ENCODE measurements around the gene AHCTF1. TPM values are rescaled to one million over a fixed set of nuclear protein-coding genes. Genes with fewer than 3 reads are reported as not detected.
A peak's percentile ranks its signal among the peaks of the same experiment; 100 is the strongest.

The AHCTF1 gene
- total and polyA plus RNA-seq, 2 donors (not counting 1 experiment from before 2014, with no cell fraction given), result 15.8 to 30.6 TPM

- TF ChIP-seq CTCF (conservative IDR thresholded peaks at IDR 0.05 in 1 of 2, IDR thresholded peaks at IDR 0.05 in 1 of 2; ENCODE audit: low read depth in 1 of 2, low read length in 2 of 2), result no peak
- no peak for TF ChIP-seq EZH2 (IDR thresholded peaks at IDR 0.05; ENCODE audit: low read length, missing control alignments)
- no peaks in the 10 kb centered on the region for H3K9me3 ChIP-seq (ENCODE audit: control insufficient read depth, insufficient read depth, low read depth, low read length)
- no peak overlapping the region for H3K9ac ChIP-seq (ENCODE audit: insufficient read depth, low read length)
- no peak overlapping the region for H3K4me2 ChIP-seq (ENCODE audit: extremely low read depth, insufficient read depth, low read length)
- no peaks in the 10 kb centered on the region for H3K4me1 ChIP-seq (ENCODE audit: control insufficient read depth, extremely low read depth, insufficient read depth, low read length)
- DNase-seq (ENCODE audit: low read depth in 2 of 2), result no peak
- H3K79me2 ChIP-seq (ENCODE audit: control insufficient read depth, insufficient read depth, low read length), result no peaks in the 10 kb centered on the region
- H3K4me3 ChIP-seq (replicated peaks in 1 of 4; ENCODE audit: control extremely low read depth in 1 of 4, insufficient read depth in 1 of 4, low read depth in 3 of 4, low read length in 4 of 4), result no peak overlapping the region
- no peaks in the 10 kb centered on the region for H3K27me3 ChIP-seq (ENCODE audit: control insufficient read depth, insufficient read depth, low read length)
- H3K27ac ChIP-seq (ENCODE audit: insufficient read depth, low read length), result no peak overlapping the region
- H2AFZ ChIP-seq (ENCODE audit: low read length), result no peak overlapping the region
- H3K36me3 ChIP-seq (ENCODE audit: control insufficient read depth, insufficient read depth, low read length), result no peaks in the 10 kb centered on the region
- no peaks in the 10 kb centered on the region for H4K20me1 ChIP-seq (ENCODE audit: control insufficient read depth, extremely low read depth, insufficient read depth, low read length)
These were observed 34.8 kb upstream of the AHCTF1 start for GRCh38 chr1:246966502-246966901.

- no peak for TF ChIP-seq EZH2 (IDR thresholded peaks at IDR 0.05; ENCODE audit: low read length, missing control alignments)
- TF ChIP-seq CTCF (conservative IDR thresholded peaks at IDR 0.05 in 1 of 2, IDR thresholded peaks at IDR 0.05 in 1 of 2; ENCODE audit: low read depth in 1 of 2, low read length in 2 of 2), result peak in 1 of 2 donors; percentile 15
- H3K9ac ChIP-seq (ENCODE audit: insufficient read depth, low read length), result no peak overlapping the region
- H3K27ac ChIP-seq (ENCODE audit: insufficient read depth, low read length), result no peak overlapping the region
- H3K36me3 ChIP-seq (ENCODE audit: control insufficient read depth, insufficient read depth, low read length), result no peaks in the 10 kb centered on the region
- H3K4me2 ChIP-seq (ENCODE audit: extremely low read depth, insufficient read depth, low read length), result no peak overlapping the region
- peak in 1 of 2 donors; percentile 66 for DNase-seq (ENCODE audit: low read depth in 2 of 2)
- H4K20me1 ChIP-seq (ENCODE audit: control insufficient read depth, extremely low read depth, insufficient read depth, low read length), result no peaks in the 10 kb centered on the region
- H2AFZ ChIP-seq (ENCODE audit: low read length), result no peak overlapping the region
- H3K4me1 ChIP-seq (ENCODE audit: control insufficient read depth, extremely low read depth, insufficient read depth, low read length), result no peaks in the 10 kb centered on the region
- no peak overlapping the region for H3K4me3 ChIP-seq (replicated peaks in 1 of 4; ENCODE audit: control extremely low read depth in 1 of 4, insufficient read depth in 1 of 4, low read depth in 3 of 4, low read length in 4 of 4)
- H3K27me3 ChIP-seq (ENCODE audit: control insufficient read depth, insufficient read depth, low read length), result no peaks in the 10 kb centered on the region
- H3K79me2 ChIP-seq (ENCODE audit: control insufficient read depth, insufficient read depth, low read length), result no peaks in the 10 kb centered on the region
- no peaks in the 10 kb centered on the region for H3K9me3 ChIP-seq (ENCODE audit: control insufficient read depth, insufficient read depth, low read depth, low read length)
These were observed 28.4 kb upstream of the AHCTF1 start for GRCh38 chr1:246959944-246960693.

- no peaks in the 10 kb centered on the region for H4K20me1 ChIP-seq (ENCODE audit: control insufficient read depth, extremely low read depth, insufficient read depth, low read length)
- no peaks in the 10 kb centered on the region for H3K27me3 ChIP-seq (ENCODE audit: control insufficient read depth, insufficient read depth, low read length)
- no peaks in the 10 kb centered on the region for H3K9me3 ChIP-seq (ENCODE audit: control insufficient read depth, insufficient read depth, low read depth, low read length)
- H3K9ac ChIP-seq (ENCODE audit: insufficient read depth, low read length), result no peak overlapping the region
- H3K36me3 ChIP-seq (ENCODE audit: control insufficient read depth, insufficient read depth, low read length), result no peaks in the 10 kb centered on the region
- no peaks in the 10 kb centered on the region for H3K79me2 ChIP-seq (ENCODE audit: control insufficient read depth, insufficient read depth, low read length)
- H3K4me1 ChIP-seq (ENCODE audit: control insufficient read depth, extremely low read depth, insufficient read depth, low read length), result no peaks in the 10 kb centered on the region
- peak in 1 of 2 donors; percentile 33 for DNase-seq (ENCODE audit: low read depth in 2 of 2)
- H3K4me2 ChIP-seq (ENCODE audit: extremely low read depth, insufficient read depth, low read length), result no peak overlapping the region
- no peak overlapping the region for H2AFZ ChIP-seq (ENCODE audit: low read length)
- TF ChIP-seq EZH2 (IDR thresholded peaks at IDR 0.05; ENCODE audit: low read length, missing control alignments) (no peak), CTCF (conservative IDR thresholded peaks at IDR 0.05 in 1 of 2, IDR thresholded peaks at IDR 0.05 in 1 of 2; ENCODE audit: low read depth in 1 of 2, low read length in 2 of 2) (no peak)
- H3K27ac ChIP-seq (ENCODE audit: insufficient read depth, low read length), result no peak overlapping the region
- H3K4me3 ChIP-seq (replicated peaks in 1 of 4; ENCODE audit: control extremely low read depth in 1 of 4, insufficient read depth in 1 of 4, low read depth in 3 of 4, low read length in 4 of 4), result no peak overlapping the region
These were observed 22.4 kb upstream of the AHCTF1 start for GRCh38 chr1:246954126-246954525.
